MM.1S (cell line): ENCODE measurements around the gene BEX4.

Experiments used
- CTCF ChIP-seq: fragments of 300-600 bp; sonication (generic); IDR thresholded peaks from 2 replicates; pipeline ENCODE4 v1.5.1; 2016; ENCODE audit warnings: antibody characterized with exemption, low read length, mixed read lengths
- EZH2 ChIP-seq: fragments of 300-600 bp; sonication (generic); optimal IDR thresholded peaks from 2 replicates; pipeline ENCODE3; 2017; ENCODE audit warnings: low read depth, mild to moderate bottlenecking, antibody characterized with exemption, low read length, mixed read lengths
- EZH2phosphoT487 ChIP-seq: fragments of 300-600 bp; sonication (generic); IDR thresholded peaks from 2 replicates; pipeline ENCODE4 v1.6.1; 2018; ENCODE audit warnings: antibody characterized with exemption, low read length

GRCh38 chrX:103187953-103188475 lies 26.9 kb upstream of the BEX4 start:
- TF ChIP-seq CTCF (no peak), EZH2 (no peak), EZH2phosphoT487 (no peak)
